ENCODE results near the gene TJP1.

Gene TJP1

GRCh38 chr15:29826908-29827820, 4.9 kb upstream of the TJP1 start:
- TF ChIP-seq, protein P1, sequence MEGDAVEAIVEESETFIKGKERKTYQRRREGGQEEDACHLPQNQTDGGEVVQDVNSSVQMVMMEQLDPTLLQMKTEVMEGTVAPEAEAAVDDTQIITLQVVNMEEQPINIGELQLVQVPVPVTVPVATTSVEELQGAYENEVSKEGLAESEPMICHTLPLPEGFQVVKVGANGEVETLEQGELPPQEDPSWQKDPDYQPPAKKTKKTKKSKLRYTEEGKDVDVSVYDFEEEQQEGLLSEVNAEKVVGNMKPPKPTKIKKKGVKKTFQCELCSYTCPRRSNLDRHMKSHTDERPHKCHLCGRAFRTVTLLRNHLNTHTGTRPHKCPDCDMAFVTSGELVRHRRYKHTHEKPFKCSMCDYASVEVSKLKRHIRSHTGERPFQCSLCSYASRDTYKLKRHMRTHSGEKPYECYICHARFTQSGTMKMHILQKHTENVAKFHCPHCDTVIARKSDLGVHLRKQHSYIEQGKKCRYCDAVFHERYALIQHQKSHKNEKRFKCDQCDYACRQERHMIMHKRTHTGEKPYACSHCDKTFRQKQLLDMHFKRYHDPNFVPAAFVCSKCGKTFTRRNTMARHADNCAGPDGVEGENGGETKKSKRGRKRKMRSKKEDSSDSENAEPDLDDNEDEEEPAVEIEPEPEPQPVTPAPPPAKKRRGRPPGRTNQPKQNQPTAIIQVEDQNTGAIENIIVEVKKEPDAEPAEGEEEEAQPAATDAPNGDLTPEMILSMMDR (IDR thresholded peaks at IDR 0.05; ENCODE audit: extremely low read depth, insufficient read depth, missing control alignments), result no peak
- in situ Hi-C loops (cut with MboI; ENCODE audit: low pct_unique_long_range_greater_than_20kb, low sequenced_read_pairs, unreplicated experiment), result no loop called here
- no peak for DNase-seq (ENCODE audit: low spot score)

DNA sequence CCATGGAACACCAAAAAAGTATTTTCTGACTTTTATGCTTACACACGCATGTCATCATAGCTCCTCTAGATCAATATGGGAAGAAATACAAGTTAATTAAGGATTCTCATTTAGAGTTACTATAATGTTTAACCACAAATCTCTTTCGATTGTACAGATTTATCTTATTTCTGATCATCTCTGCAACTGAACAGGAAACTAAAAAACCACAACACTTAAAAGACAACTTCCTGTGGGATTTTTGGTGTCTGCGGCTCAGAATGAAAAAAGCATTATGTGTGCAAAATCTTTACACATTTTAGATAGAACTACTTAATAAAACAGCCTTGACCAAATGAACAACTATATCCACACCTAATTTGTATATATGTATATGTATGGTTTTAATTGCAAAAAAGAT, 3.0 kb upstream of the TJP1 start:
- TF ChIP-seq, protein P1 (IDR thresholded peaks at IDR 0.05; ENCODE audit: extremely low read depth, insufficient read depth, missing control alignments), result no peak
- in situ Hi-C loops (cut with MboI; ENCODE audit: low pct_unique_long_range_greater_than_20kb, low sequenced_read_pairs, unreplicated experiment), result no loop called here
- DNase-seq (ENCODE audit: low spot score), result no peak

- in situ Hi-C loops (cut with MboI; ENCODE audit: low pct_unique_long_range_greater_than_20kb, low sequenced_read_pairs, unreplicated experiment), result no loop called here
- no peak for DNase-seq (ENCODE audit: low spot score)
Observed at GRCh38 chr15:29822684-29823459, 604 bp upstream of the TJP1 start.

GRCh38 chr15:29821416-29822099, 710 bp downstream of the TJP1 start:
- TF ChIP-seq, protein P1 (IDR thresholded peaks at IDR 0.05; ENCODE audit: extremely low read depth, insufficient read depth, missing control alignments), result no peak
- DNase-seq (ENCODE audit: low spot score), result no peak
- in situ Hi-C loops (cut with MboI; ENCODE audit: low pct_unique_long_range_greater_than_20kb, low sequenced_read_pairs, unreplicated experiment), result no loop called here

More at GRCh38 chr15:29822684-29823459, 604 bp upstream of the TJP1 start:
- TF ChIP-seq, protein P1 (IDR thresholded peaks at IDR 0.05; ENCODE audit: extremely low read depth, insufficient read depth, missing control alignments), result no peak

GRCh38 chr15:29820394-29821154, 1.7 kb downstream of the TJP1 start:
- no peak for DNase-seq (ENCODE audit: low spot score)
- TF ChIP-seq, protein P1 (IDR thresholded peaks at IDR 0.05; ENCODE audit: extremely low read depth, insufficient read depth, missing control alignments), result no peak
- in situ Hi-C loops (cut with MboI; ENCODE audit: low pct_unique_long_range_greater_than_20kb, low sequenced_read_pairs, unreplicated experiment), result no loop called here

Data from GM13977 (cell line).